ENCODE measurements around the gene ART3.

GRCh38 chr4:76091052-76091451, 16.5 kb downstream of the ART3 start:
- TF ChIP-seq EZH2 (IDR thresholded peaks at IDR 0.05; ENCODE audit: borderline replicate concordance, low read depth, low read length, poor library complexity, severe bottlenecking): no peak
- TF ChIP-seq, protein P1, sequence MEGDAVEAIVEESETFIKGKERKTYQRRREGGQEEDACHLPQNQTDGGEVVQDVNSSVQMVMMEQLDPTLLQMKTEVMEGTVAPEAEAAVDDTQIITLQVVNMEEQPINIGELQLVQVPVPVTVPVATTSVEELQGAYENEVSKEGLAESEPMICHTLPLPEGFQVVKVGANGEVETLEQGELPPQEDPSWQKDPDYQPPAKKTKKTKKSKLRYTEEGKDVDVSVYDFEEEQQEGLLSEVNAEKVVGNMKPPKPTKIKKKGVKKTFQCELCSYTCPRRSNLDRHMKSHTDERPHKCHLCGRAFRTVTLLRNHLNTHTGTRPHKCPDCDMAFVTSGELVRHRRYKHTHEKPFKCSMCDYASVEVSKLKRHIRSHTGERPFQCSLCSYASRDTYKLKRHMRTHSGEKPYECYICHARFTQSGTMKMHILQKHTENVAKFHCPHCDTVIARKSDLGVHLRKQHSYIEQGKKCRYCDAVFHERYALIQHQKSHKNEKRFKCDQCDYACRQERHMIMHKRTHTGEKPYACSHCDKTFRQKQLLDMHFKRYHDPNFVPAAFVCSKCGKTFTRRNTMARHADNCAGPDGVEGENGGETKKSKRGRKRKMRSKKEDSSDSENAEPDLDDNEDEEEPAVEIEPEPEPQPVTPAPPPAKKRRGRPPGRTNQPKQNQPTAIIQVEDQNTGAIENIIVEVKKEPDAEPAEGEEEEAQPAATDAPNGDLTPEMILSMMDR (conservative IDR thresholded peaks at IDR 0.05; ENCODE audit: low read depth, low read length): no peak
